ENCODE data around the gene PDLIM5. TPM values are rescaled to one million over a fixed set of nuclear protein-coding genes. Genes with fewer than 3 reads are reported as not detected.

Gene PDLIM5
- total RNA-seq, 1 experiment from 2014 or later: 58.0 TPM

DNA sequence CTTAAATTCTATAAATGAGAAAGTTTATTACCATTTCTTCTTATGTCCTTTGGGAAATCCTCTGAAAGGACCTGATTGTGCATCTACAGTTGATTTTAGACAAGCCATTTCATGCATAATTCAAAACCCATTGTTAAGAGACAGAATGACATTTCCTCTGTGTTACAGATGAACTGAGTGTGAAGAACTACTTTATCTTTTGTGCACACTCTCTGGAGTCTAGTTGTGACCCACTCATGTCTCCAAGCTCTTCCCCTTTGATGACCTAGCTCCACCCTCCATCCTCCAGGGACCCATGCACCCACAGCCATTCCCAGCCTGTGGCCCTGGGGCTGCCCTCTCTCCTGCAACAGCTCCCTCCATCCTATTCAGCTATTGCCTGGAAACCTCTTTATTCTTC, 248.6 kb downstream of the PDLIM5 start:
- no peak overlapping the region for H3K4ac ChIP-seq (ENCODE audit: low read depth, low read length)
- H2AK5ac ChIP-seq (ENCODE audit: insufficient read length, low read length): no peak overlapping the region
- Mint-ChIP-seq H3K4me3 (no peak overlapping the region), H3K9me3 (no peaks in the 10 kb centered on the region), H3K4me1 (no peaks in the 10 kb centered on the region), H3K27ac (no peak overlapping the region; a peak in 1 of 7 replicates), H3K27me3 (ENCODE audit: low read depth) (no peaks in the 10 kb centered on the region), H3K36me3 (ENCODE audit: insufficient read depth in 1 of 3, low read depth in 3 of 3) (no peaks in the 10 kb centered on the region)
- no peaks in the 10 kb centered on the region for H4K20me1 ChIP-seq (ENCODE audit: control insufficient read depth, insufficient read depth, insufficient read length)
- no peak overlapping the region for H3K4me2 ChIP-seq (ENCODE audit: insufficient read depth, insufficient read length, low read length)
- no peak overlapping the region for H4K8ac ChIP-seq (replicated peaks; ENCODE audit: insufficient read length, low read depth, low read length)
- H3K23ac ChIP-seq (ENCODE audit: insufficient read length, low read depth, low read length): no peak overlapping the region
- no peak overlapping the region for H2BK15ac ChIP-seq (ENCODE audit: low read depth, low read length)
- no peak overlapping the region for H4K91ac ChIP-seq (ENCODE audit: insufficient read length, low read depth, low read length)
- H3K56ac ChIP-seq (ENCODE audit: insufficient read length, low read depth, low read length): no peak overlapping the region
- no peak overlapping the region for H2BK120ac ChIP-seq (ENCODE audit: low read depth, low read length, poor library complexity, severe bottlenecking)
- no peaks in the 10 kb centered on the region for H3K79me2 ChIP-seq (ENCODE audit: insufficient read depth, low read length)
- no peak overlapping the region for H4K5ac ChIP-seq (ENCODE audit: insufficient read length, low read depth, low read length)
- H2AFZ ChIP-seq (ENCODE audit: low read length): no peak overlapping the region
- H3T11ph ChIP-seq (ENCODE audit: low read length): no peak overlapping the region
- no peaks in the 10 kb centered on the region for H3K79me1 ChIP-seq (ENCODE audit: insufficient read depth, low read depth, low read length, poor library complexity, severe bottlenecking)
- no peaks in the 10 kb centered on the region for H3K4me1 ChIP-seq (ENCODE audit: insufficient read depth, low read length)
- H2BK20ac ChIP-seq (ENCODE audit: low read depth, low read length, poor library complexity, severe bottlenecking): no peak overlapping the region
- H3K9ac ChIP-seq (ENCODE audit: extremely low read depth, insufficient read length, low read length): no peak overlapping the region
- H3K23me2 ChIP-seq (ENCODE audit: insufficient read length, low read depth, low read length, poor library complexity, severe bottlenecking): no peaks in the 10 kb centered on the region
- TF ChIP-seq CTCF (conservative IDR thresholded peaks at IDR 0.05): no peak
- no peak overlapping the region for H2BK12ac ChIP-seq (ENCODE audit: insufficient read length, low read depth, low read length)
- H3K18ac ChIP-seq (ENCODE audit: insufficient read length, low read depth, low read length): no peak overlapping the region
- H3K27ac ChIP-seq (ENCODE audit: insufficient read length, low read depth, low read length): no peak overlapping the region
- H3K27me3 ChIP-seq (ENCODE audit: insufficient read depth, low read length): no peaks in the 10 kb centered on the region
- H3K14ac ChIP-seq (ENCODE audit: insufficient read depth, low read length): no peak overlapping the region
- DNase-seq: no peak
- no peaks in the 10 kb centered on the region for H3K9me3 ChIP-seq (ENCODE audit: control insufficient read depth, low read depth, low read length)
- H2BK5ac ChIP-seq (ENCODE audit: insufficient read length, low read length): no peak overlapping the region

Measured in H9 (cell line).